Nephron progenitor cell (in vitro differentiated cells): ENCODE results near the gene CFP.

Source experiments
- DNase-seq: peaks from one replicate; pipeline ENCODE4 v3.0.0; 2021
- H3K27ac Mint-ChIP-seq: 2 replicates; pipeline ENCODE4 v1.8.0; 2021; ENCODE audit warnings: mild to moderate bottlenecking, moderate library complexity, mixed read lengths
- H3K27me3 Mint-ChIP-seq: 2 replicates; pipeline ENCODE4 v1.8.0; 2021; ENCODE audit warnings: mild to moderate bottlenecking, low read depth, mixed read lengths; ENCODE audit not compliant: poor library complexity
- H3K36me3 Mint-ChIP-seq: 2 replicates; pipeline ENCODE4 v1.8.0; 2021; ENCODE audit warnings: low read depth, mixed read lengths
- H3K4me1 Mint-ChIP-seq: 2 replicates; pipeline ENCODE4 v1.8.0; 2021; ENCODE audit warnings: mixed read lengths
- H3K4me3 Mint-ChIP-seq: 2 replicates; pipeline ENCODE4 v1.8.0; 2021; ENCODE audit warnings: mild to moderate bottlenecking, moderate library complexity, mixed read lengths
- H3K9me3 Mint-ChIP-seq: 2 replicates; pipeline ENCODE4 v1.8.0; 2021; ENCODE audit warnings: mild to moderate bottlenecking, moderate library complexity, mixed read lengths
- TF ChIP-seq, protein P1 (sequence below): fragments of 200-600 bp; sonication (generic); IDR thresholded peaks from 2 replicates; pipeline ENCODE4 v1.5.0; 2021; ENCODE audit warnings: antibody characterized with exemption

The CFP gene

DNA sequence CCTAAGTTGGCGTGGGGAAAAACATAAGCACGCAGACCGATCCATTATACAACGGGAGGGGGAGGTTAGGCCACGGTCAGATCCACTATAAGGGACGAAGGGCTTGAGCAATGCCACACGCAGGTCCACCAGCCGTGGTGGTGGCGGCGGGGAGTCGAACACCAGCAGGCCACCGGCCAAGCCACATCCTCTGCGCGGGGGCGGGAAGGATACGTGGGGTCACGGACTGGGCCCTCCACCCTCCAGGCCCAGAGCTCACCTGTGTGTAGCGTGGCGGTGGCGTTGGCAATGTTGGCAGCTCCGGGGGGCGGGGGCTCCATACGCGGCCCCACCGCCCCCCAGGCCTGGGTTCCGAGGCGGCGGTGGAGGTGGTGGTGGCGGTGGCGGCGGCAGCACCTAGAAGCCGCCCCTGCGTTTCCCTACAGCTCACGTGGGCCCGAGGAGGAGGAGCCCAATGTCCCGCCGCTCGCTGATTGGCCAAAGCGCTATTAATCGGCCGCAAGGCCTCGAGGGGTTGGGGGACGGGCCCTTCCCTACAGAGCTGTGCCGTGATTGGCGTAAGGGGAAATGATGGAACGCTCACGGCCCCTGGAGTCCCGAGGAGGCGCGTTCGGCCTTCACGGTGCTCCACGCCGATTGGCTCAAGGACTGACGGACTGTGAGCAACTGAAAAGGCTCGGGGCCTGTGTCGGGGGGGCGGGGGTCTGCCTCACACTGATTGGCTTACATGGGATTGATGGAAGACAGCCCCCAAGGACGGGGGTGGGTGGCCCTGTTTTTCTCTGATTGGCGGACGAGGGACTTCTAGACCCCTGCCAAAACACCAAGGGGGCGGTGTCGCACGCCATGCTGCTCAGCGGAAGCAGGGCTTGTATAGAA, 20.7 kb upstream of the CFP start, which contains the start of gene ELK1:
Gene ELK1, minus strand, starts transcription at position 400 of the 879 bp plus-strand sequence. CDS start 9,122 bp downstream, outside the sequence.
- peak; percentile 88 for DNase-seq
- Mint-ChIP-seq H3K4me3 (peak within 1 kb of the TSS; percentile 87), H3K4me1 (peaks cover 42% of the 10 kb centered on the region), H3K27ac (peak within 1 kb of the TSS; percentile 96), H3K36me3 (peaks cover 31% of the 10 kb centered on the region), H3K27me3 (peaks cover 4% of the 10 kb centered on the region), H3K9me3 (peaks cover 65% of the 10 kb centered on the region)
- TF ChIP-seq, protein P1, sequence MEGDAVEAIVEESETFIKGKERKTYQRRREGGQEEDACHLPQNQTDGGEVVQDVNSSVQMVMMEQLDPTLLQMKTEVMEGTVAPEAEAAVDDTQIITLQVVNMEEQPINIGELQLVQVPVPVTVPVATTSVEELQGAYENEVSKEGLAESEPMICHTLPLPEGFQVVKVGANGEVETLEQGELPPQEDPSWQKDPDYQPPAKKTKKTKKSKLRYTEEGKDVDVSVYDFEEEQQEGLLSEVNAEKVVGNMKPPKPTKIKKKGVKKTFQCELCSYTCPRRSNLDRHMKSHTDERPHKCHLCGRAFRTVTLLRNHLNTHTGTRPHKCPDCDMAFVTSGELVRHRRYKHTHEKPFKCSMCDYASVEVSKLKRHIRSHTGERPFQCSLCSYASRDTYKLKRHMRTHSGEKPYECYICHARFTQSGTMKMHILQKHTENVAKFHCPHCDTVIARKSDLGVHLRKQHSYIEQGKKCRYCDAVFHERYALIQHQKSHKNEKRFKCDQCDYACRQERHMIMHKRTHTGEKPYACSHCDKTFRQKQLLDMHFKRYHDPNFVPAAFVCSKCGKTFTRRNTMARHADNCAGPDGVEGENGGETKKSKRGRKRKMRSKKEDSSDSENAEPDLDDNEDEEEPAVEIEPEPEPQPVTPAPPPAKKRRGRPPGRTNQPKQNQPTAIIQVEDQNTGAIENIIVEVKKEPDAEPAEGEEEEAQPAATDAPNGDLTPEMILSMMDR = no peak

DNA sequence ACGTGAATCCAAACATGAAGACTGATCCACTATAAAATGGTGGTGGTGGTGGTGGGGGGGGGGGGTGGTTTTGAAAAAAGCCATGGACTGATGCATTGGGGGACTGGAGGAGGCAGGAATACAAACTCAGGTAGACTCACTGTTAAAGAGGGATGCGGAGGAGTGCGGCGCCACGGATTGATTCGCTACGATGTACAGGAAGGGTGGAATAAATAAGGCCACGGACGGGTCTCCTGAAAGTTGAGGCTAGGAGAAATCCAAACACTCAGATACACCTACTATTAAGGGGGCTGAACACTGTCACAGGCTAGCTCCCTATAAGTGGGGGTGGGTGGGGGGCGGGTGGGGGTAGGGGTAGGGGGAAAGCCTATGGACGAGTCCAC, 20.0 kb upstream of the CFP start:
- peaks cover 69% of the 10 kb centered on the region for H3K9me3 Mint-ChIP-seq

DNA sequence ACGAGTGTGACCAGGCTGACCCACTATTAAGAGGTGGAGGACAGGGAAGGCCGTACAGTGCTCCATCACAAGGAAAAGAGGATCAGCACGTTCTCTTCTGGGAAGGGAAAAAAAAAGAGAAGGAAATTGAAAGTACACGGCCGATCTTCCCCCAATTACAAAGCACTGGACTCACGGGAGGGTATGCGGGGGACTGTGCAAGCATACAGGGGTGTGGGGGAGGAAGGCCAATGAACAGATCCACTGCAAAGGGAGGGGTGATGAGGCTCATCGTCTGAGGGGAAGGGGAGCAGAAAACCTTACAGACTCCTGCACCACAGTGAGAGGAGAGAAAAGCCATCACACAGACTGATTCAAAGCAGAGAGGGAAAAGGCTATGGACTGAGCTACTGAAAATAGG, 19.5 kb upstream of the CFP start:
- peak overlapping the region; percentile 87 for H3K4me3 Mint-ChIP-seq
- peaks cover 65% of the 10 kb centered on the region for H3K9me3 Mint-ChIP-seq
- no peak overlapping the region for H3K27ac Mint-ChIP-seq
- TF ChIP-seq, protein P1 = no peak
- H3K4me1 Mint-ChIP-seq = peaks cover 53% of the 10 kb centered on the region
- peaks cover 27% of the 10 kb centered on the region for H3K36me3 Mint-ChIP-seq
- DNase-seq = no peak
- H3K27me3 Mint-ChIP-seq = peaks cover 4% of the 10 kb centered on the region

More for the DNA sequence above, 20.0 kb upstream of the CFP start:
- TF ChIP-seq, protein P1 = no peak
- no peak for DNase-seq
- Mint-ChIP-seq H3K36me3 (peaks cover 31% of the 10 kb centered on the region), H3K4me1 (peaks cover 48% of the 10 kb centered on the region), H3K27me3 (peaks cover 4% of the 10 kb centered on the region), H3K27ac (peak overlapping the region; percentile 68), H3K4me3 (peak overlapping the region; percentile 87)

DNA sequence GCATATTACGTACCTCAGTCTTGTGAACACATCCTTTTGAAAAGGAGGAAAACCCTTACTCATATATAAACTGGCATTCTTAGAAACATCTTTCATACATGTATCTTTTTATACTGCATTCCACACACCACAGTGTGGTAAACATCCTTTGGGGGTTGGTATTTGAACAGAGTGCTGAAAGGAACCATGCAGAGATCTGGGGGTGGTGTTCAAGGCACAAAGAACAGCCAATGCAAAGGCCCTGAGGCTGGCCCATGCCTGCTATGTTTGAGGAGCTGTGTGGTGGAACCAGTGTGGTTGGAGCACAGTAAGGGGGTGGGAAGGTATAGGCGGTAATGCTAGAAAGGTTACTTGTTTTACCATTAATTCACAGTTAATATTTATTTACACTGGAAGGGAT, 18.6 kb upstream of the CFP start:
- peaks cover 61% of the 10 kb centered on the region for H3K4me1 Mint-ChIP-seq
- no peak for DNase-seq
- H3K27me3 Mint-ChIP-seq = peaks cover 4% of the 10 kb centered on the region
- H3K27ac Mint-ChIP-seq = peak overlapping the region; percentile 29
- peaks cover 28% of the 10 kb centered on the region for H3K36me3 Mint-ChIP-seq
- H3K4me3 Mint-ChIP-seq = peak overlapping the region; percentile 87
- TF ChIP-seq, protein P1 = no peak
- H3K9me3 Mint-ChIP-seq = peaks cover 64% of the 10 kb centered on the region

DNA sequence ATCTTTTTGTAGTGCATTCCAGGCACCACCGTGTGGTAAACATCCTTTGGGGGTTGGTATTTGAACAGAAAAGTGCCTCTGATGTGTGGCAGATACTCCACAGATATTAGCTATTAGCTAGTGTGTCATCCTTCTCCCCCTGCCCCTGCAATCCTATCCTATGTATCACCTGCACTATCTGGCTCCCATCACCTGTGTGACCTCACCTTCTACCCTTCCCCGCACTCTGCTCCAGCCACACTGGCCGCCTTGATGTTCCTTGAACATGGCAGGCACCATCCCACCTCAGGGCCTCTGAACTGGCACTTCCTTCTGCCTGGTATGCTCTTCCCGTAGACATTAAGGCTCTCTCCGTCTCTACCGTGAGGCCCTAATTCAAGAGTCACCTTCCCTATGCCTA, 16.9 kb upstream of the CFP start:
- no peak overlapping the region for H3K27ac Mint-ChIP-seq
- H3K4me3 Mint-ChIP-seq = no peak overlapping the region
- H3K36me3 Mint-ChIP-seq = peaks cover 26% of the 10 kb centered on the region
- H3K4me1 Mint-ChIP-seq = peaks cover 50% of the 10 kb centered on the region
- peaks cover 65% of the 10 kb centered on the region for H3K9me3 Mint-ChIP-seq
- TF ChIP-seq, protein P1 = no peak
- peaks cover 4% of the 10 kb centered on the region for H3K27me3 Mint-ChIP-seq
- no peak for DNase-seq

- no peak for DNase-seq
- no peaks in the 10 kb centered on the region for H3K27me3 Mint-ChIP-seq
- TF ChIP-seq, protein P1 = no peak
- H3K4me3 Mint-ChIP-seq = no peak overlapping the region
- H3K36me3 Mint-ChIP-seq = peaks cover 33% of the 10 kb centered on the region
- peaks cover 40% of the 10 kb centered on the region for H3K4me1 Mint-ChIP-seq
- H3K27ac Mint-ChIP-seq = peak overlapping the region; percentile 85
- peaks cover 65% of the 10 kb centered on the region for H3K9me3 Mint-ChIP-seq
Observed at GRCh38 chrX:47645530-47645929, 15.8 kb upstream of the CFP start.
